ENCODE data around the gene ANTXR1. TPM values are rescaled to one million over a fixed set of nuclear protein-coding genes. Genes with fewer than 3 reads are reported as not detected.

ANTXR1 gene
- total RNA-seq, 4 donors from 2014 or later: 52.8 to 116 (median 98.9) TPM

DNA sequence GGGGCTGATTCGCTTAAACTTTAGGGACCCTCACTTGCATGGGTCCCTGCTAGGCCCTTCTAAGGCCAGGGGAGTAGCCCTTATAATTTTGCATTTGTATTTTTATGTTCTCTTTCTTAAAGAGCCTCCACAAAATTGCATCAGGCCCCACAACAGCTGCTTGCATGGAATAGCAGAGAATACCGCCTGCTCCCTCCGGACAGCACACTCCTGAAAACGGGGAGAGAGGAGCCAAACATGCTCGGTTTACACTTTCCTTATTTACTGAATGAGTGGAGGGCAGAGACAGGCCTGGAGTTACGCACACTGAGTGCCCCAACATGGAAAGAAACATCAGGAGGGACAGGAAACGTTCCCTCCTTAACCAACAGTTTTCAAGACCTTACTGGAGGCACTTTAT lies 132.2 kb downstream of the ANTXR1 start:
- Histone ChIP-seq H3K27me3 (no peaks in the 10 kb centered on the region), H3K9me3 (no peaks in the 10 kb centered on the region), H3K36me3 (peaks cover 0 to 32% of the 10 kb centered on the region in 2 donors), H3K4me3 (no peak overlapping the region), H3K4me1 (peaks cover 3 to 25% (median 8%) of the 10 kb centered on the region in 3 donors), H3K27ac (no peak overlapping the region)
- no peak for ATAC-seq
- TF ChIP-seq EP300 (IDR thresholded peaks at IDR 0.05) (no peak), POLR2A (IDR thresholded peaks at IDR 0.05) (no peak), POLR2AphosphoS5 (IDR thresholded peaks at IDR 0.05) (no peak)
- TF ChIP-seq, protein P1, sequence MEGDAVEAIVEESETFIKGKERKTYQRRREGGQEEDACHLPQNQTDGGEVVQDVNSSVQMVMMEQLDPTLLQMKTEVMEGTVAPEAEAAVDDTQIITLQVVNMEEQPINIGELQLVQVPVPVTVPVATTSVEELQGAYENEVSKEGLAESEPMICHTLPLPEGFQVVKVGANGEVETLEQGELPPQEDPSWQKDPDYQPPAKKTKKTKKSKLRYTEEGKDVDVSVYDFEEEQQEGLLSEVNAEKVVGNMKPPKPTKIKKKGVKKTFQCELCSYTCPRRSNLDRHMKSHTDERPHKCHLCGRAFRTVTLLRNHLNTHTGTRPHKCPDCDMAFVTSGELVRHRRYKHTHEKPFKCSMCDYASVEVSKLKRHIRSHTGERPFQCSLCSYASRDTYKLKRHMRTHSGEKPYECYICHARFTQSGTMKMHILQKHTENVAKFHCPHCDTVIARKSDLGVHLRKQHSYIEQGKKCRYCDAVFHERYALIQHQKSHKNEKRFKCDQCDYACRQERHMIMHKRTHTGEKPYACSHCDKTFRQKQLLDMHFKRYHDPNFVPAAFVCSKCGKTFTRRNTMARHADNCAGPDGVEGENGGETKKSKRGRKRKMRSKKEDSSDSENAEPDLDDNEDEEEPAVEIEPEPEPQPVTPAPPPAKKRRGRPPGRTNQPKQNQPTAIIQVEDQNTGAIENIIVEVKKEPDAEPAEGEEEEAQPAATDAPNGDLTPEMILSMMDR (IDR thresholded peaks at IDR 0.05): no peak
- 84 to 85% methylated on average over 5 to 6 of the region's 7 CpGs for WGBS, 2 donors (ENCODE audit: low coverage in 1 of 2)

DNA sequence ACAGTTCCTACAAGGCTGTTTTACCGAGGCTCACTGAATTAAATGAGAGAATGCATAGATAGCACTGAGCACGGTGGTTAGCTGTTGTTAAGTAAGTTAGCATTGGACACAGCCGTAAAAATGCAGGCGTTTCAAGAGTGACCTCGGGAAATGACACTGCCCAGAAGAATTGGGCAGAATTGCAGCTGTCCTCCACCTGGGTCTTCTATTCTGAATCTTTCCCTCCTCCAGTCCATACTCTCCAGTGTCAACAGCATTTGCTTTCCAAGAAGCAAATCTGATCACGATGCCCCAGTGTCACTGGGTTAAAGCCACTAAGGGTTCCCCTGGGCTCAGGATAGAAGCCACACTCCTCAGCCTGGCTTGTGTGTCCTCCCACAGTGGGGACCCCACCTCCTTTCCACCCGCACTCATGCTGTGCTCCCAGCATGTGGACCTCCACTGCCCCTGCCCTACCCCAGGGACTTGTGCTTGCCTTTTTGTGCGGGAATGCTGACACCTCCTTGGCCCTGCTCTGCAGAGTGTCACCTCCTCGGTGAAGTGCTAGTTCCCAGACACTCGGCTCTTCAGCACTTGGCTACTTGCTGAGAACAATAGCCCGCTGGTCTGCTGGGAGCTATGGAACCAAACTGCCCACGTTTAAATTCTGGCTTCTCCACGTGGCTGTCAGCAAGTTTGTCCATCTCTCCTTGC lies 135.0 kb downstream of the ANTXR1 start:
- peaks cover 4 to 47% (median 14%) of the 10 kb centered on the region in 3 donors for H3K4me1 ChIP-seq
- TF ChIP-seq POLR2AphosphoS5 (IDR thresholded peaks at IDR 0.05) (no peak), POLR2A (IDR thresholded peaks at IDR 0.05) (no peak), EP300 (IDR thresholded peaks at IDR 0.05) (no peak)
- TF ChIP-seq, protein P1 (IDR thresholded peaks at IDR 0.05): no peak
- peak overlapping the region in 3 of 4 donors; percentile 45 to 81 (median 66) for H3K27ac ChIP-seq
- no peaks in the 10 kb centered on the region for H3K27me3 ChIP-seq
- H3K4me3 ChIP-seq: no peak overlapping the region
- WGBS, 2 donors (ENCODE audit: low coverage in 1 of 2): 62 to 68% methylated on average over 6 to 10 of the region's 13 CpGs
- peaks cover 0 to 34% of the 10 kb centered on the region in 2 donors for H3K36me3 ChIP-seq
- ATAC-seq: no peak
- H3K9me3 ChIP-seq: no peaks in the 10 kb centered on the region

DNA sequence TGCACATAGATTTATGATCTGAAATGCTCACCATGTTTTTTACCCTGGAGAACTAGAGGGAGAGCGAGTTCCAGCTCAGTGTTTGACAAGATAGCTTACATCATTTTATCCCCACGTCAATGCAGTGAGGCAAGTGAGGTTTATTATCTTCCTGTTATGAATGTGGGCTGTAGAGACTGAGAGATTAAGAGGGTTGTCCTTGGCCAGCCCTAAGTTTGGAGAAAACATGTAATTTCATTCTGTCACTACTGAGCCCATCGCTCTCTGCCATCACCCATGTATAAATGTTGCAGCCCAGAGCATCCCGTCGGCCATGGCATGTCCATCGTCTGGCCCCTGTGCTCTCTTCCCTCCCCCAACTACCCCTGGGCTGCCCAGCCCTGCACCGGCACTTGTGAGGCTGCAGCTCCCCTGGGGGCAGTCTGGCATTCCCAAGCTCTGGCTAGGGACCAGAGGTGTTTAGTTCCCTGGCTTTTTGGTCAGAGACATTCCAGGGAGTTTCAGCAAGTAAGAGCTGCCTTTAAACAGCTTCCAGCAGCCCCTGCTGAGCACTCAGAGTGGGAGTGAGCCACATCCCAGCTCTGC lies 136.7 kb downstream of the ANTXR1 start:
- peaks cover 0 to 27% of the 10 kb centered on the region in 2 donors for H3K36me3 ChIP-seq
- 27% methylated on average over 5 to 6 of the region's 7 CpGs for WGBS, 2 donors (ENCODE audit: low coverage in 1 of 2)
- no peaks in the 10 kb centered on the region for H3K9me3 ChIP-seq
- H3K27ac ChIP-seq: peak overlapping the region in 3 of 4 donors; percentile 66 to 81 (median 68)
- peaks cover 7 to 64% (median 22%) of the 10 kb centered on the region in 3 donors for H3K4me1 ChIP-seq
- TF ChIP-seq EP300 (IDR thresholded peaks at IDR 0.05): no peak
- no peak for TF ChIP-seq POLR2AphosphoS5 (IDR thresholded peaks at IDR 0.05)
- TF ChIP-seq, protein P1 (IDR thresholded peaks at IDR 0.05): no peak
- TF ChIP-seq POLR2A (IDR thresholded peaks at IDR 0.05): no peak
- H3K27me3 ChIP-seq: no peaks in the 10 kb centered on the region
- H3K4me3 ChIP-seq: no peak overlapping the region
- ATAC-seq: peak; percentile 84

DNA sequence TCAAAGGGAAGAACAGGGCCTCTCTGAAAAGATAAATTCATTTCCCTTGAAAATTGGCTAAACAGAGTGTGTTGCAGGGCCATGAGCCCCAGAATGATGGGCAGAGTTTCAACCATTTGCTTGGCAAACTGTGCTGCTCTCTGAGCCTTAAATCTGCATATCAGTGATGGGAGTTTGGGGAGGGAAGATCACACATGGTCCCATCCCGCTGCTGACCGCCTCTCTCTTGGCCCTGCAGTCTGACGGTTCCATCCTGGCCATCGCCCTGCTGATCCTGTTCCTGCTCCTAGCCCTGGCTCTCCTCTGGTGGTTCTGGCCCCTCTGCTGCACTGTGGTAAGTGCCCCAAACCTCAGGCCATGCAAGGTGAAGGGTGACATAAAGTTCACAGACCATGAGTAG lies 139.0 kb downstream of the ANTXR1 start:
- Histone ChIP-seq H3K4me3 (no peak overlapping the region), H3K4me1 (peaks cover 7 to 69% (median 24%) of the 10 kb centered on the region in 3 donors), H3K27me3 (no peaks in the 10 kb centered on the region), H3K27ac (peak overlapping the region in 3 of 4 donors; percentile 25 to 57 (median 55)), H3K9me3 (no peaks in the 10 kb centered on the region), H3K36me3 (peaks cover 0 to 23% of the 10 kb centered on the region in 2 donors)
- TF ChIP-seq EP300 (IDR thresholded peaks at IDR 0.05) (no peak), POLR2A (IDR thresholded peaks at IDR 0.05) (no peak), POLR2AphosphoS5 (IDR thresholded peaks at IDR 0.05) (no peak)
- TF ChIP-seq, protein P1 (IDR thresholded peaks at IDR 0.05): no peak
- no peak for ATAC-seq
- WGBS, 2 donors (ENCODE audit: low coverage in 1 of 2): 80 to 83% methylated on average over 1 to 3 of the region's 4 CpGs

Data from gastroesophageal sphincter (tissue), 4 donors.